ENCODE results near the gene PCAT7.

DNA sequence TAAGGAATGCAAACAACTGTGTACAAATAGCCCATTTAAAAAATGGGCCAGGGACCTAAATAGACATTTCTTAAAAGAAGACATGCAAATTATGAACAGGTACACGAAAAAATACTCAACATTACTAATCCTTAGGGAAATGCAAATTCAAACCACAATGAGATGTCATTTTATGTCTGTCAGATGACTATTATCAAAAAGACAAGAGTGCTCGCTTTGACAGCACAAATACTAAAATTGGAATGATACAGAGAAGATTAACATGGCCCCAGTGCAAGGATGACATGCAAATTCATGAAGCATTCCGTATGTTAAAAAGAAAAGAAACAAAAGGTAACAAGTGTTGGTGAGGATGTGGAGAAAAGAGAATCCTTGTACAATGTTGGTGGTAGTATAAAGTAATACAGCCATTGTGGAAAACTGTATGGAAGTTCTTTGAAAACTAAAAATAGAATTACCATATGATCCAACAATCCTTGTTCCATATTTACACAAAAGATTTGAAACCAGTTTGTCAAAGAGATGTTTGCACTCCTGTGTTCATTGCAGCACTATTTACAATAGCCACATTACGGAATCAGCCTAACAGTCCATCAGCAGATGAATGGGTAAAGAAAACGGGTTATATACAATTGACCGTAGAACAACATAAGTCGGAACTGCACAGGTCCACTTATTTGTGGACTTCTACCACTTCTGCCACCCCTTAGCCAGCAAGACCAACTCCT is 47.2 kb upstream of the PCAT7 start:
- TF ChIP-seq EZH2 (IDR thresholded peaks at IDR 0.05; ENCODE audit: borderline replicate concordance, low read depth, low read length, poor library complexity, severe bottlenecking) (no peak), CTCF (conservative IDR thresholded peaks at IDR 0.05; ENCODE audit: low read depth, low read length) (no peak)

All from A673 (cell line).